Immature natural killer cell (primary cell): ENCODE results near the gene AHCTF1. TPM values are rescaled to one million over a fixed set of nuclear protein-coding genes. Genes with fewer than 3 reads are reported as not detected.
"Not testable (repeated sequence)": the region's sequence is repeated elsewhere in the genome, so short reads cannot be mapped to it uniquely, and the experiment has no call there.

Source experiments
- DNase-seq, 3 donors: peaks; one replicate each; pipeline ENCODE4 v3.0.0; 2022; ENCODE audit warnings: mixed read lengths in 1 of 3
- H3K27ac Mint-ChIP-seq, 6 donors: one replicate each; pipeline ENCODE4 v1.8.0; 2020; ENCODE audit warnings: mixed read lengths in 6 of 6, mild to moderate bottlenecking in 5 of 6, inconsistent platforms in 4 of 6, moderate library complexity in 3 of 6
- H3K27me3 Mint-ChIP-seq, 3 donors: one replicate each; pipeline ENCODE4 v1.8.0; 2020 to 2021; ENCODE audit warnings: low read depth in 3 of 3, mild to moderate bottlenecking in 3 of 3, mixed read lengths in 3 of 3, moderate library complexity in 3 of 3, inconsistent platforms in 1 of 3
- H3K36me3 Mint-ChIP-seq, 3 donors: one replicate each; pipeline ENCODE4 v1.8.0; 2020; ENCODE audit warnings: mixed read lengths in 3 of 3, inconsistent platforms in 2 of 3, mild to moderate bottlenecking in 2 of 3
- H3K4me1 Mint-ChIP-seq, 2 donors: one replicate each; pipeline ENCODE4 v1.8.0; 2020; ENCODE audit warnings: inconsistent platforms in 2 of 2, mild to moderate bottlenecking in 2 of 2, mixed read lengths in 2 of 2, moderate library complexity in 1 of 2
- H3K4me3 Mint-ChIP-seq, 5 donors: one replicate each; pipeline ENCODE4 v1.8.0; 2020; ENCODE audit warnings: mild to moderate bottlenecking in 5 of 5, mixed read lengths in 5 of 5, inconsistent platforms in 3 of 5, moderate library complexity in 3 of 5
- H3K9me3 Mint-ChIP-seq, 6 donors: one replicate each; pipeline ENCODE4 v1.8.0; 2020; ENCODE audit warnings: mild to moderate bottlenecking in 6 of 6, mixed read lengths in 6 of 6, inconsistent platforms in 4 of 6, moderate library complexity in 3 of 6
- polyA plus RNA-seq, 3 donors: library from polyadenylated mRNA; unstranded; fragments of 300-500 nt; fragmentation: Illumina TruSeq; gene quantifications; one replicate each; pipeline ENCODE4 v1.2.3, GENCODE V29; 2021

The AHCTF1 gene
- polyA plus RNA-seq, 3 donors from 2014 or later = 7.1 to 15.4 (median 7.4) TPM

DNA sequence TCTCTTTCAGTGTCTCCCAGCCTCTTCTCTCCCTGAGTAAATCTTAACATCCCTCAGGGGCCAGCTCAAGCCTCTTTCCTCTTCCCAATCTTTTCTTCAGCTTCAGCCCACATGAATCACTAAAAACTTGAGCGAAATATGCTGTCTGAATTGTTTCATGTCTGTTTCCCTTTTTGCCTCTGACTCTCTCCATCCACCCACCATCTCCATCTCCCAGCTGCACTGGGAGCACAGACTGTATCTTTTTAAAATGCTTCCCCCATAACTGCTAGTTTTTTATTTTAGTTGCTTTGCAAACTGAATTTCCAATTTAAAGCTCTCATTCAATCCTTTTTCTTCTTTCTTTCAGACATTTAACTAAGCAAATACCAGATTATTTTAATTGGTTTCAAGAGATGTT, 3.0 kb upstream of the AHCTF1 start:
- H3K27ac Mint-ChIP-seq = no peak overlapping the region
- no peaks in the 10 kb centered on the region for H3K9me3 Mint-ChIP-seq
- no peaks in the 10 kb centered on the region for H3K36me3 Mint-ChIP-seq
- H3K27me3 Mint-ChIP-seq = peaks cover 4 to 21% (median 11%) of the 10 kb centered on the region in 3 donors
- peaks cover 19 to 21% of the 10 kb centered on the region in 2 donors for H3K4me1 Mint-ChIP-seq
- no peak for DNase-seq
- no peak overlapping the region for H3K4me3 Mint-ChIP-seq

DNA sequence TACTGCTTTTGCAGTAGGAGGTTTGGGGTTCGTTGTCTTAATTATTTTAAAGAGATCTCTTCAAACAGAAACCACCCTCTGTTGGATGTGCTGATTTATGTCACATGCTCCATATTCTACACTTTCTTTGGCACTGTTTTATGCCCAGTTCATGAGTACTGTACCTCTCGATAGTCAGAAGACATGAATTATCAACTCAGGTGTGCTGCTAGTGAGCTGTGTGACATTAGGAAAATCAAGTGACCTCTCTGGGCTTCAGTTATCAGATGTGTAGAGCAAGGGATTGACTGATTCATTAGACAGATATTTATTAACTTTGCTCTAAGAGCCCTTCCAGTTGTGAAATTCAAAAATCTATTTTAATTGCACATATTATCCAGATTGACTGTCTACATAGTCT, 2.1 kb upstream of the AHCTF1 start:
- Mint-ChIP-seq H3K4me3 (peak overlapping the region in 2 of 5 donors; percentile 42 to 62), H3K27me3 (peaks cover 4 to 21% (median 11%) of the 10 kb centered on the region in 3 donors), H3K27ac (no peak overlapping the region), H3K4me1 (peaks cover 22 to 30% of the 10 kb centered on the region in 2 donors), H3K36me3 (no peaks in the 10 kb centered on the region), H3K9me3 (no peaks in the 10 kb centered on the region)
- DNase-seq = no peak

DNA sequence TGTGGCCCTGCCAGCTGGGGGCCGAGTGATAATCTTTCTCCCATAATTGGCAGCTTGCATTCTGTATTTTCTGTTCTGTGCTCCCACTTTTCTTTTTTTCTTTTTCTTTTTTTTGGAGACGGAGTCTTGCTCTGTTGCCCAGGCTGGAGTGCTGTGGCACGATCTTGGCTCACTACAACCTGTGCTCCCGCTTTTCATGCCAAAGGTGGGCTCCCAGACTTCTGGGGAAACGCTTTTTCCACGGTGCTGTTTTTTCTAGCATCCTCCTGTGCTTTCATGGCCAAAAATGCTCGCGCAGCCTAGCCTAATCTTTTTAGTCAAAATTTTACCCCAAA, 585 bp upstream of the AHCTF1 start:
- H3K4me3 Mint-ChIP-seq = peak overlapping the region; percentile 90 to 96 (median 93)
- peaks cover 26 to 38% of the 10 kb centered on the region in 2 donors for H3K4me1 Mint-ChIP-seq
- H3K27ac Mint-ChIP-seq = peak overlapping the region; percentile 70 to 95 (median 93)
- no peak for DNase-seq
- H3K9me3 Mint-ChIP-seq = no peaks in the 10 kb centered on the region
- H3K27me3 Mint-ChIP-seq = peaks cover 4 to 22% (median 11%) of the 10 kb centered on the region in 3 donors
- H3K36me3 Mint-ChIP-seq = peaks cover 0 to 4% (median 0%) of the 10 kb centered on the region in 3 donors

DNA sequence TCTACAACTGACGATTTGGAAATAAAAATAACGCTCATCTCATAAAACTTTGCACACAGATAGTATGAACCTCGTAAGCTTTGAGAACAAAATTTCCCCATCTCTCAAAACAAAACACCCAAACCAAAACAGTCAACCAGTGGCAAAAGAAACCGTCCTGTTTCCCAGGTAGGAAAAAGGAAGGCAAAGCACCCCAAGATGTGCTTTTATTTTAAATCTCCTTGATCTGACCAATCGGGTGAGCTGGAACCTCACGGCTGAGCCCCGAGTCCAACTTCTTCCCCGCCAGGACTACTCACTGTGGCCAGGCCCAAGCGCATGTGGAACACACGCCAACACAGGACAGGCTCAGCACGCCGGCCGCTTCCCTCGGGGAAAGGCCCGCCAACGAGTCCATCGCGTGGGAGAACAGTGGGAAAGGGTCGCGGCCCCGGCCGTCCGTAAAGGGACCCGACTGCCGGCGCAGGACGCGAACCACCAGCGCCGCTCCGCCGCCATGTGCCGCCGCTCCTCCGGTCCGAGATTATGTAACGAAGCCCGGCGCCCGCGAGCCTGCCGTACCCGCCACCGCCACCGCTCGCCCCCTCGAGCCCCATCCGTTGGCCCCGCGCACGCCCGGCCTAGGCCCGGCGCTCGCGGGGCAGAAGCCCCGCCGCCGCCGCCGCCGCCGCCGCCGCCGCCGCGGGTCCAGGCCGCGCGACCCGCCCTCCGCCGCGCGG, 759 bp downstream of the AHCTF1 start:
- peak; percentile 54 to 61 (median 60) for DNase-seq
- peak overlapping the region; percentile 85 to 95 (median 92) for H3K4me3 Mint-ChIP-seq
- H3K9me3 Mint-ChIP-seq = no peaks in the 10 kb centered on the region
- H3K4me1 Mint-ChIP-seq = peaks cover 33 to 44% of the 10 kb centered on the region in 2 donors
- peaks cover 4 to 8% (median 4%) of the 10 kb centered on the region in 3 donors for H3K36me3 Mint-ChIP-seq
- peaks cover 3 to 22% (median 11%) of the 10 kb centered on the region in 3 donors for H3K27me3 Mint-ChIP-seq
- peak overlapping the region; percentile 81 to 93 (median 92) for H3K27ac Mint-ChIP-seq

DNA sequence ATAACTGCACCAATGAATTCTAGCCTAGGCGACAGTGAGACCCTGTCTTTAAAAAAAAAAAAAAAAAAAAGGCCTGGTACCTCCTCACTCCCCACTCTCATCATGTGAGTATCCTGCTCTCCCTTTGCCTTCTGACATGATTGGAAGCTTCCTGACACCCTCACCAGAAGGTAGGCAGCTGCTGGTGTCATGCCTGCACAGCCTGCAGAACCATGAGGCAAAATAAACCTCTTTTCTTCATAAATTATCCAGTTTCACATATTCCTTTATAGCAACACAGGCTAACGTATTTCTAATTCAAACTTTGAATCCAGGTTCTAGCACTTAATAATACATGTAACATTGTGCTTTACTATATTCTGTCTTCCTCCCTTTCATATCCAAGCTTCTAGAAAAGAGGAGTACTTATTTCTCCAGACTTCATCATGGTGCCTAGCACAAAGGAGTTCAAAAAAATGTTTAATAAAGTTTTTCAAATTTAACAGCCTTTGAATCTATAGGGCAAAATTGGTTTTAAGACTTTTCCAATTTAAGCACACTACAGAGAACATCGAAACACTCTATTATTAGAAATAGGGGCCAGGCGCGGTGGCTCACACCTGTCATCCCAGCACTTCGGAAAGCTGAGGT, 5.6 kb downstream of the AHCTF1 start:
- H3K4me1 Mint-ChIP-seq = peaks cover 47 to 70% of the 10 kb centered on the region in 2 donors
- H3K27ac Mint-ChIP-seq = peak overlapping the region in 1 of 6 donors; percentile 10
- no peak overlapping the region for H3K4me3 Mint-ChIP-seq
- H3K36me3 Mint-ChIP-seq = peaks cover 6 to 9% (median 6%) of the 10 kb centered on the region in 3 donors
- H3K27me3 Mint-ChIP-seq = peaks cover 0 to 9% (median 7%) of the 10 kb centered on the region in 3 donors
- H3K9me3 Mint-ChIP-seq = no peaks in the 10 kb centered on the region
- DNase-seq = no peak

DNA sequence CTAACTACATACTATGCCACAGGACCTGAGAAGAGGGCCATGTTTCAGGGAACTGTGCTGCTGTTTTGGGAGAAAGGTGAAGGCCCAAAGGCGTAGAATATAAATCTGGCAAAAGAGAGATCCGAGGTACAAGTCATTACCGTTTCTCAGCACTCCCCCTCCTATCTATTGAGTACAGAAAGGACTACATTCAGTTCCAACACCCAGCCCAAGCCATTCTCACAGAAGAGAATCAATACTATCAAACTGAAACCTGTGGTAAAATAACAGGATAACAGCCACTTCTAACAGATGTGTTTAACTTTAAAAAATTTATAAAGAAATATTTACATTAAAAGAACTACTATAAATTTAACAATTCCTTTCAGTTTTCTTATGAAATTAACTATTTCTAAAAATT, 7.8 kb downstream of the AHCTF1 start:
- H3K9me3 Mint-ChIP-seq = no peaks in the 10 kb centered on the region
- no peak overlapping the region for H3K4me3 Mint-ChIP-seq
- H3K27ac Mint-ChIP-seq = peak overlapping the region in 1 of 6 donors; percentile 42
- no peak for DNase-seq
- H3K4me1 Mint-ChIP-seq = peaks cover 35 to 54% of the 10 kb centered on the region in 2 donors
- H3K27me3 Mint-ChIP-seq = peaks cover 0 to 2% (median 0%) of the 10 kb centered on the region in 3 donors
- H3K36me3 Mint-ChIP-seq = peaks cover 6 to 9% (median 6%) of the 10 kb centered on the region in 3 donors

DNA sequence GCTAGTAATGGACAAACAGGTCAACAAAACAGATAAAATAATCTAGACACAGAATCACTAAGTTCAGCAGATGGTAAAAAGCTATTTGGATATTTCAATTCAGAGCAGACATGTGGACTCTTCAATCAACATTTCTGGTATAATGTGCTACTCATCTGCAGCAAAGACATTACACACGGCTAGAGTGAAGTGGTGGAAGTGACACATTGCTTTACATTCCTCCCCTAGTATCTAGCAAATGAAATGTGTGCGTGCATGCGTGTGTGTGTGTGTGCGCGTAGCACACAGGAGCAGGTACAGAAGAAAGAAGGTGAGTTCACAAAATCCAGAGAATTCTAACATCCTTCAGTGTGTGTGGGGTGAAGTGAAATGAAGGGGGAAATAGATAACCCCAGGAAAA, 8.3 kb downstream of the AHCTF1 start:
- H3K4me3 Mint-ChIP-seq = no peak overlapping the region

DNA sequence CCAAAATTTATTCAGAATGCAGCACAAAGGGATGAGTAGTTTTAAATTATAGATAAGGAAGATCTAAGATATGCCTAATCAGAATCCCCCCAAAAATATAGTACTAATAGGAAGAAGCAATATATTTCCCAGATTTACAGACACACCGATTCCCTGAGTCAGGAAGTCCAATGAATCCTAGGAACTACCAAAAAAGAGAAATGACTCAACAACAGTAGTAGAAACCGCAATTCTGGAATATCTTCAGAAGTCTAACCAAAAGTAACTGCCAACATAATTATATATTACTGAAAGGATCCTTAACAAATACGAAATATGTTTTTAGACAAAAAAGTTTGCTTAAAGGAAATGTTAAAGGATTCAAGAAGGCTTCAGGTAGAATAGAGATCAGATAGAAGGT, 10.3 kb downstream of the AHCTF1 start:
- H3K4me1 Mint-ChIP-seq = peaks cover 38 to 58% of the 10 kb centered on the region in 2 donors
- peaks cover 6 to 11% (median 8%) of the 10 kb centered on the region in 3 donors for H3K36me3 Mint-ChIP-seq
- no peaks in the 10 kb centered on the region for H3K27me3 Mint-ChIP-seq
- H3K27ac Mint-ChIP-seq = no peak overlapping the region
- DNase-seq = no peak
- no peak overlapping the region for H3K4me3 Mint-ChIP-seq
- no peaks in the 10 kb centered on the region for H3K9me3 Mint-ChIP-seq

More for the DNA sequence above, 8.3 kb downstream of the AHCTF1 start:
- H3K27ac Mint-ChIP-seq = peak overlapping the region in 1 of 6 donors; percentile 42
- peaks cover 35 to 54% of the 10 kb centered on the region in 2 donors for H3K4me1 Mint-ChIP-seq
- no peak for DNase-seq
- H3K27me3 Mint-ChIP-seq = peaks cover 0 to 2% (median 0%) of the 10 kb centered on the region in 3 donors
- no peaks in the 10 kb centered on the region for H3K9me3 Mint-ChIP-seq
- peaks cover 6 to 9% (median 6%) of the 10 kb centered on the region in 3 donors for H3K36me3 Mint-ChIP-seq

DNA sequence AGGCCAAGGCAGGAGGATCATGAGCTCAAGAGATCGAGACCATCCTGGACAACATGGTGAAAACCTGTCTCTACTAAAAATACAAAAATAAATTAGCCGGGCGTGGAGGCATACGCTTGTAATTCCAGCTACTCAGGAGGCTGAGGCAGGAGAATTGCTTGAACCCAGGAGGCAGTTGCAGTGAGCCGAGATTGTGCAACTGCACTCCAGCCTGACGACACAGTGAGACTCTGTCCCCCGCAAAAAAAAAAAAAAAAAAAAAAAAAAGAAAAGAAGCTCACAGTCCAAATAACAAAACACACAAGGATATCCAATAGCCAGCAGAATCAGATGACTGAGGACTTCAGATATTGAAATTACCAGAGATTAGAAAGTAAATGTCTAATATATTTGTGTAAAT, 11.8 kb downstream of the AHCTF1 start:
- Mint-ChIP-seq H3K4me3 (no peak overlapping the region), H3K27me3 (no peaks in the 10 kb centered on the region), H3K36me3 (peaks cover 0 to 10% (median 3%) of the 10 kb centered on the region in 3 donors), H3K9me3 (no peaks in the 10 kb centered on the region), H3K27ac (no peak overlapping the region), H3K4me1 (peaks cover 28 to 46% of the 10 kb centered on the region in 2 donors)
- no peak for DNase-seq

DNA sequence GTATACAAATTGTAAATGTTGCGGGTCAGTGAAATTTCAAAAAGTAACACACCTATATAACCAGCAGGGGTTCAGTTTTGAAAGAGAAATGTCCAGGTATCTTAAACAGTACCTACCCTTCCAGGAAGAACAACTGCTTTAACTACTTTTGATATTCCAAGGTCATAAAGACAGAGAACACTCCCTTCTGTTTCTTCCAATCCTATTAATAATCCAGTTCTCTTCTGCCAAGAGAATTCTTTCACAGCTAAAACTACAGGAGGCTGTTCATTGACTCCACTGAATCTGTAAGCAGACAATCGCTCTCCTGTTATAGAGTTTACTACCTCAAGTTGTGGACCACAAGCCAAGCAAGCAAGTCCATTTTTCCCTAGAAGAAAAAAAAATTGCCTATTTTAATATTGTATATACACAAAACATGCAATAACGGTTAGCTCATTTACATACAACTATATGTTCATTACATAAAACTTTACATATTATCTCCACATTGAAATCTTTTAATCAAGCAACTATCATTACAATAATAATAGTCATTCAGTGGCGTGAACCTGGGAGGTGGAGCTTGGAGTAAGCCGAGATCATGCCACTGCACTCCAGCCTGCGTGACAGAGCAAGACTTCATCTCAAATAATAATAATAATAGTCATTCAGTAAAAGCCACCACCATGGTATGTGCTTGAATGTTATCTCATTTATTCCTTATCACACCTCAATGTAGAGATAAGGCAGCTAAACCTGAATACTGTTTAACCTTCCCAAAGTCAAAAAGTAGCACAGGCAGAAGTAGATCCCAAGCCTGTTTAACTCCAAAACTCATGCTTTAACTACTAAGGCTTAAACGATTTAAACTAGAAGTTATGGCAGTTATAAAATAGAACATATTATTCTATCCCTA, 15.5 kb downstream of the AHCTF1 start:
- DNase-seq, H3K27me3 Mint-ChIP-seq, H3K27ac Mint-ChIP-seq, H3K9me3 Mint-ChIP-seq, H3K4me3 Mint-ChIP-seq: not testable (repeated sequence)
- Mint-ChIP-seq H3K36me3 (peaks cover 0 to 10% (median 7%) of the 10 kb centered on the region in 3 donors), H3K4me1 (peaks cover 13 to 21% of the 10 kb centered on the region in 2 donors)

DNA sequence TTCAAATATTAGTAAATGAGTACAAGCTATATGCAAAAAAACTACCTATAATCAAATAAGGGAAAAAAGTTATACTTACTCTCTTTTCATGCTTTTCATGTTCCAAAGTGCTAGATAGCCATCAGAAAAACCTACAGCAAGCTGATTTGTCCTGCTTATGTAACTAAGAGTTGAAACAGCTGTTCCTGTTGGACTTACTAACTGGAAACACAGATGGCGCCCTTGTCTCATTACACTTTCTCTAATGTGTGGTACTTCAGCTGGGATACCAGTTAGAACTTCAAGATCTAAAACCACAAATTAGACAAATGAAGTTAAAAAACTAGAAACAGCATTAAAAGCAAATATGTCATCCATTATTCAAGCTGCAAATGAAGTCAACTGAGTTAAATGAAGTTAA, 24.3 kb downstream of the AHCTF1 start:
- Mint-ChIP-seq H3K9me3 (no peaks in the 10 kb centered on the region), H3K27ac (peak overlapping the region in 1 of 6 donors; percentile 30), H3K27me3 (peaks cover 0 to 2% (median 0%) of the 10 kb centered on the region in 3 donors), H3K4me1 (peaks cover 6 to 10% of the 10 kb centered on the region in 2 donors), H3K4me3 (no peak overlapping the region), H3K36me3 (peaks cover 11 to 26% (median 18%) of the 10 kb centered on the region in 3 donors)
- DNase-seq = peak; percentile 5 to 22 (median 21)

DNA sequence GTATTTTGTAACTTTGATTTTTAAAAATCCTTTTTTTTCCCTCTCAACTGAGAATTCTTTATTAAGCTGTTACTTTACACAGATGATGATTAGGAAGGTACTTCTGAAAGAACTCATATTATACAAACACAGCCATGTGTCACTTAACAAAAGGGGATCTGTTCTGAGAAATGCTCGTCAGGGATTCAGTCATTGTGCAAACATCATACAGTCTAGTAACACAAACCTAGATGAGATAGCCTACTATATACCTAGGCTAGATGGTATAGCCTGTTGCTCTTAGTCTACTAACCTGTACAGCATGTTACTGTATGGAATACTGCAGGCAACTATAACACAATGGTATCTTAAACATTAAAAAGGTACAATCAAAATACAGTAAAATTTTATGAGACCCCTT, 24.9 kb downstream of the AHCTF1 start:
- Mint-ChIP-seq H3K4me3 (no peak overlapping the region), H3K27me3 (peaks cover 0 to 1% (median 0%) of the 10 kb centered on the region in 3 donors), H3K36me3 (peaks cover 11 to 33% (median 24%) of the 10 kb centered on the region in 3 donors), H3K27ac (no peak overlapping the region), H3K4me1 (peaks cover 6 to 10% of the 10 kb centered on the region in 2 donors), H3K9me3 (no peaks in the 10 kb centered on the region)
- DNase-seq = no peak

DNA sequence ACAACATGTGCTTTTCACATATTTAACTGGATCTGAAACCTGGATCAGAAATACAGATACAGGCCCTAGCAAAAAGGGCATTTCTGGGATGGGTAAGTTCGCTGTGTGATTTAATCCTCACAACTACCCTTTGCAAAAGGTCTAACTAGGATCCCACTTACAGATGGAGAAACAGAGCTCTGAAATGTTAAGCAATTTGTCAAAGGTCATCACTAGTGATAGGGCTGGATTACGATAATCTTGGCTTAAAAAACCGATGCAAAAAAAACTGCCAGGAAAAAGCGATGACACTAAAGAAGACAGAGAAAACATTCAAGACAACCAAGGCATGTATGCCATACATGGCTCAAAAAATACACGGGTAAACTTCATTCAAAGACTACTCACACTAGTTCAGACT, 29.9 kb downstream of the AHCTF1 start:
- Mint-ChIP-seq H3K4me1 (peaks cover 0 to 5% of the 10 kb centered on the region in 2 donors), H3K27ac (no peak overlapping the region), H3K36me3 (peaks cover 16 to 52% (median 36%) of the 10 kb centered on the region in 3 donors), H3K4me3 (no peak overlapping the region), H3K27me3 (no peaks in the 10 kb centered on the region), H3K9me3 (no peaks in the 10 kb centered on the region)
- DNase-seq = no peak
